T-helper 1 cell treated with Interleukin-12 subunit alpha and Interleukin-12 subunit beta and Interleukin-4 antibody, amounts not matched to agents 30 ng/mL and 1 ng/mL, for 36 hours (primary cell): Measurements from ENCODE around the gene SUPT4H1. TPM values are rescaled to one million over a fixed set of nuclear protein-coding genes. Genes with fewer than 3 reads are reported as not detected.

ENCODE experiments used
- intact Hi-C: fragments of 100-400 bp; cut with micrococcal nuclease; formaldehyde crosslinking; loops from one replicate; pipeline ENCODE4 v1.15.1; 2024
- total RNA-seq: library from RNA; stranded (reverse); gene quantifications from 2 replicates; pipeline ENCODE4 v1.2.3, GENCODE V29; 2022

Gene SUPT4H1
- total RNA-seq, 1 donor from 2014 or later = 83.1 TPM

DNA sequence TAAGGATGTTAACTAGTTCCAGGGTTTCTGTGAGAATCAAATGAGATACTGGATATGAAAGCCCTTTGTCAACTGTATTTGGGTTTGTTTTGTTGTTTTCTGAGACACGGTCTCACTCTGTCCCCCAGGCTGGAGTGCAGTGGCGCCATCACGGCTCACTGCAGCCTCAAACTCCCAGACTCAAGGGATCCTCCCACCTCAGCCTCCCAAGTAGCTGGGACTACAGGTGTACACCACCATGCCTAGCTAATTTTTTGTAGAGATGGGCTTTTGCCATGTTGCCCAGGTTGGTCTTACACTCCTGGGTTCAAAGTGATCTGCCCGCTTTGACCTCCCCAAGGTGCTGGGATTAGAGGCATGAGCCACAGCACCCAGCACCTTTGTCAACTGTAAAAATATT is 8.9 kb downstream of the SUPT4H1 start:
- intact Hi-C loops = loop anchor here (5.0 kb wide), 1 partner anchor 764 kb away; the partner anchor contains the start of gene TRIM37

DNA sequence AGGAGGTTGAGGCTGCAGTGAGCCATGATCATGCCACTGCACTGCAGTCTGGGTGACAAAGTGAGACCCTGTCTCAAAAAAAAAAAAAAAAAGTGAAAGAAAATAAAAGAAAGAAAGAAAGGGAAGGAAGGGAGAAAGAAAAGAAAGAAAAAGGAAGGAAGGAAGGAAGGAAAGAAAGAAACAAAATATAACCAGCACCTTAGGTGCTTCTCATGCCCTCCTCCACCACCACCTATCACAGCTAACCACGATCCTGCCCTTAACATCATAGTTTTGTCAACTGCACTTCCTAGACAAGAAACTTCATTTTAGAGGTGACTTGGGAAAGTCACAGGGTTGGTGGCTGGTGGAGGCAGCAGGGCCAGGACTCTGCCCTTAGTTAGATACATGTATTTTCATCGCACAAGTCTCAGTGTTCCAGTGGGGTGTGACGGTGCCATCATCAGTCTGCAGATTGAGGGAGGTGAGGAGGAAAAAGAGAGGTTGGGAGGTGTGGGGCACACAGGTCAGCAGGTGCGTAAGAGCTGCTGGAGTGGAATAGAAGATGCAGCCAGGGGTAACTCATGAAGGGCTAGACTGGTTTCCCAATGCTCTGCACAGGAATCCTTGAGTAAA is 10.0 kb downstream of the SUPT4H1 start:
- intact Hi-C loops = loop anchor here (5.0 kb wide), 1 partner anchor 765 kb away; the partner anchor contains the start of gene TRIM37

DNA sequence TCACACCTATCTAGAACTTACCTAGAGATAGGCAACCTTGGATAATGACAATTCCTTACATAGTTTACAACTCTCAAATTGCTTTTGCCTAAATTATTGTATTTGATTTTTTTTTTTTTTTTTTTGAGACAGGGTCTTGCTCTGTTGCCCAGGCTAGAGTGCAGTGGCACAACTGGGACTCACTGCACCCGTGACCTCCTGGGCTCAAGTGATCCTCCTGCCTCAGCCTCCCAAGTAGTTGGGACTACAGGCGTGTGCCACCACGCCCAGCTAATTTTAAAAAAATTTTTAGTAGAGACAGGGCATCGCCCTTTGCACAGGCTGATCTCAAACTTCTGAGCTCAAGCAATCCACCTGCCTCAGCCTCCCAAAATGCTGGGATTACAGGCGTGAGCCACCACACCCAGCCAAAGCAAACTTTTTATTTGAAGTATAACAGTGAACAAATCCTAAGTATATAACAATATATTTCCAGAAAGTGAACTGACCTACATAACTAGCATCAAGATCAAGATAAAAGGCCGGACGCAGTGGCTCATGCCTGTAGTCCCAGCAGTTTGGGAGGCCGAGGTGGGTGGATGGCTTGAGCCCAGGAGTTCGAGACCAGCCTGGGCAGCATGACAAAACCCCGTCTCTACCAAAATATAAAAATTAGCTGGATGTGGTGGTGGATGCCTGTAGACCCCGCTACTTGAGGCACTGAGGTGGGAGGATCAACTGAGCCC is 10.7 kb downstream of the SUPT4H1 start:
- intact Hi-C loops = loop anchor here (5.0 kb wide), 1 partner anchor 766 kb away; the partner anchor contains the start of gene TRIM37

DNA sequence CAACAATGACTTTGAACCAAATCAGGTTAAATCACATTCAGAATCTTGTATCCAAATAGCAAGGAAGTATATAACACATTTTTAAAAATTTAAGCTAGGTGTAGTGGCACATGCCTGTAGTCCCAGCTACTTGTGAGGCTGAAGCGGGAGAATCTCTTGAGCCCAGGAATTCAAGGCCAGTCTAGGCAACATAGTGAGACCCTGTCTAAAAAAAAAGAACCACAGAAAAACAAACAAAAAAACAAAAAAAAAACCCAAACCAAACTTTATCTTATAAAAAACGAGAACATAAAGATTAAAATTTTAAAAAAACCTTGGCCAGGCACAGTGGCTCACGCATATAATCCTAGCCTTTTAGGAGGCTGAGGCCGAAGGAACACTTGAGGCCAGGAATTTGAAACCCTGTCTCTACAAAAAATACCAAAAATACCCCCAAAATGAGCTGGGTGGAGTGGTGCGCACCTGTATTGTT is 11.6 kb downstream of the SUPT4H1 start:
- intact Hi-C loops = loop anchor here (5.0 kb wide), 1 partner anchor 767 kb away; the partner anchor contains the start of gene TRIM37

DNA sequence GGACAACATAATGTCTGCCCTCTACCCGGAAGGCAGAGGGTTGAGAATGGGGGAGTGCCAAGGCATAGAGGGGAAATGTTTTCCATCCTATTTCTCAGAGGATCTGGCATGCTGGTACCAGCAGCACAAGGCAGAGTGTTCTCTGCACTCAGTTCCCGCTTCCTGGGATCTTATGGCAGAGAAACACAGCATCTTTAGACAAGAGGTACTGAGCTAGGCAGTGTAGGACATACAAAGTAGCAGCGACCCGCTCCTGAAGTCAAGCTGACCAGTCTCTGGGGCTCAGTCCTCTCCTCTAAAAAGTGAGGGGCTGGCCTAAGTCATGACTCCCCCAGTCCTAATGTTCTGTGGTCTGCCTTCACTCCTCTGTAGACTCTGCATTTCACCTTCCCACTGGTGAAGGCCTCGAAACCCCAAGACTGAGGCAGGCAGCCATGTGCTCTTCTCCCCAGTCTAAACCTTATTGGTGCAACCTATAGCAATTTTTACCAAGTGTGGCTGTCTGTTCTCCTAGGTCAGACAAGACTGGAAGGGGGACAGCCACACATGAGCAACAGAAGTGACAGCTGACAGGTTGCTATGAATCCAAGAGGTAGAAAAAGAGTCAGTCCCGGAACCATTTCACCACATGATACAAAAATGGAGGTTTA is 12.1 kb downstream of the SUPT4H1 start:
- intact Hi-C loops = loop anchor here (2.0 to 10.0 kb wide), 11 partner anchors 13 to 1497 kb away; partner anchors contain the start of genes DHX40, DYNLL2, MSI2 and PRR11

DNA sequence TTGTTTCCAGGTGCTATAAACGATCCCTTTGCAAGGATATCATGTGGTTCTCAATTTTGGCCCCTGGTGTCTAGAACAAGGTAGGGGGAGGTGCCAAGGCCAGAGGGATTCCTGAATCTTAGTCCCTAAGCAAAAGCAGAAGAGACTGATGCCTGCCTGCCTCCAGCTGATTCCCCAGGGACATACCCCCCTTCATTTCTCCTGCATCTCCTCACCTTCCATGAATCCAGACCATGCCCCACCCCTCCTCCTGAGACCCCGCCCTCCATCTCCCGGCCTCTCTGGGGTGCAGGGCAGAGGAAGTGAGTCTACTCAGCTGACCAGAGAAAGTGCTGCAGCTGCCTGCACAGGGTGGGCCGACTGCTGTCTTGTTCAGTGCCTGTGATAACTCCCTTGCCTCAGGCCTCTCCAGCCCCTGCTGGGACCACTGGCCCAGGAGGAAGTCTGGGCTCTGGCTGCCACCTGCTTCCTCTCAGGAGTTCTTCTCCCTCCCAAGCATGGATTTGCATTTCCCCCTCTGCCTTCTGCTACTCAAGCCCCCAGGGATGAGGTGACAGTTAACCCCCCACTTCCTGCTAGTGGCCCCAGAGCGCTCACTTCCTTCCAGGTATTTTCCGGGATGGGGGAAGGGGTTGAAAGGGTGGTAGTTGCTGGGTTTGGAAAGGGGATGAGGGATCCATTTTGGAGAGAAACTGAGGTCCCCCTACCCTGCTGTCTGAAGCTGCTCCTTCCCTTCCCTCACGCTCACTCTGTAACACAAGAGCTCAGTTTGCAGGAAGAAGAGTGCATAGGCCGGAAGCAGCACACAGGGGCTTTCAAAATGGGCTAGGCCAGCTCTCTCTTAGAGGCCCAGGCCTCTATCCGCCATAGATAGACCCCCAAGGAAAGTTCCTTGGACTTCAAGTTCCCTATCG is 12.9 kb downstream of the SUPT4H1 start:
- intact Hi-C loops = loop anchor here (1.0 to 10.0 kb wide), 13 partner anchors 10 to 1498 kb away; partner anchors contain the start of genes DHX40, DYNLL2, MSI2 and PRR11

DNA sequence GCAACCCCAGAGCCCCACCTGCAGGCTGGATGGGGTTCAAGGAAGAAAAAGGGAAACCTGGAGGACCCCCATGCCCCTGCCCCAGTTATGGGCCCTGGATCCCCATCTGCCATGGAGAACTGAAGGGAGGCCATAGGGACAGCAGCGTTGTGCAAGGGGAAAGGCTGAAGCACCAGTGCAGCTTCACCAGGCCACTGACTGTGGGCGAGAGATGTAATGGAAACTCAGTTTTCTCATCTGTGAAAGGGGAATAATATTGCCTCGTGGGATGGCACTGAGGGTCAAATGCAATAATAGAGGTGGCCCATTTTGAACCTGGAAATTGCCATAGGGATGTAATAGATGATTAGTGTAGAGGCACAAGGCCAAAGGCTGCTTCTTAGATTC is 13.6 kb downstream of the SUPT4H1 start:
- intact Hi-C loops = loop anchor here (1.0 to 10.0 kb wide), 13 partner anchors 9 to 1499 kb away; partner anchors contain the start of genes DHX40, DYNLL2, MSI2 and PRR11

DNA sequence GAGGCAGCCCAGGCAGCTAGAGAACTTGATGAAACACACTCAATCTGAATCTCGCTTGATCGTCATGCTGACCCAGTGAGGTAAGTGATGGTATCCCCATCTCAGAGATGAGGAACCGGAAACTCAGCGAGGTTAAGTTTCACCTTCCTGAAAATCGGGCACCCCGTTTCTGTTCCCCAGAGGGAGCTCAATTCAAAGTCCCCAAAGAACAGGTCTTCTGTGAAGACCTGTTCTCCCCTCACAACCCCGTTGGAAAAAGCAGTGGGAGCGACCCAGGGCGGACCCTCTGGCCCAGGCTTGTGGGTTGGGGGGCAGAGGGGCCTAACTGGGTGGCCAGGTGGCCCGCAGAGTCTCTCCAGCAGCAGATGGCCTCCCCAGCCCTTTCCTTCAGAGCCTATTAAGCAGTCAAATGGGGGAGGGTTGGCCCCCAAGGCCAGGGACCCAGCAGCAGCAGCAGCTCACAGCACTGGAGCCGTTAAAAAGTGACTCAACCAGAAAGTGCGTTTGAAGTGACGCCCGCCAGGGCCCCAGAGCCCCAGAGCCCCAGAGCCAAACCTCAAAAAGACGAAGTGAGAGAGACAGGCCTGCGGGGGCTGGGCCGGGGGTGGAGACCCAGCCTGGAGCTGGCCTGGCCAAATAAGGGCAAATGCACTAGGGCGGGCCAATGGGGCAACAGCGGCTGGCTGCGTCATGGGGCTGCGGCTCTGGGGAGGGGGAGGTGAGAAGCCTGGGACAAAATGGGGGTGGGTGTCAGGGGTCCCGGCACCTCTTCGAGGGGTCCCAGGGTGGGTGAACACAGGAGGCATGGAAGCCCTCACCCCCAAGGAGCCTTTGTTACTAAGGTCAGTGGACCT is 14.2 kb downstream of the SUPT4H1 start:
- intact Hi-C loops = loop anchor here (1.0 to 10.0 kb wide), 13 partner anchors 9 to 1499 kb away; partner anchors contain the start of genes DHX40, DYNLL2, MSI2 and PRR11

DNA sequence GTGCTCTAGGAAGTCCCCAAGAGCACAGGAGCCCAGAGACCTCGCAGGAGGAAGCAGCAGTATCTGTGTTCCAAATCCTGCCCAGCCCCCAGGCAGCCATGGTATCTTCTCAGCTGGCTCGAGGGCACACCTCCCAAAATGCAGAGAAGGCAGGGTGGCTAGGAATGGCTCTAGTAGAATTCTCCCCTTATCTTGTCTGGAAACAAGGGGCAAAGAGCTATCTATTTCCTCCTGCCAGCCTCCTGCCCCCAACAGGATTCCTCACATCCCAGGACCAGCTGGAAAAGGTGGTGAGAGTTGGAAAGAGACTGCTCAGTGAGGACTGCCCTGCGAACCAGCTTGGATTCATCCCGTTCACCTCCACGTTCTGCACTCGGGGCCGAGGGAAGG is 14.8 kb downstream of the SUPT4H1 start:
- intact Hi-C loops = loop anchor here (5.0 to 10.0 kb wide), 9 partner anchors 255 to 1500 kb away; partner anchors contain the start of genes DHX40, DYNLL2, MSI2 and PRR11

DNA sequence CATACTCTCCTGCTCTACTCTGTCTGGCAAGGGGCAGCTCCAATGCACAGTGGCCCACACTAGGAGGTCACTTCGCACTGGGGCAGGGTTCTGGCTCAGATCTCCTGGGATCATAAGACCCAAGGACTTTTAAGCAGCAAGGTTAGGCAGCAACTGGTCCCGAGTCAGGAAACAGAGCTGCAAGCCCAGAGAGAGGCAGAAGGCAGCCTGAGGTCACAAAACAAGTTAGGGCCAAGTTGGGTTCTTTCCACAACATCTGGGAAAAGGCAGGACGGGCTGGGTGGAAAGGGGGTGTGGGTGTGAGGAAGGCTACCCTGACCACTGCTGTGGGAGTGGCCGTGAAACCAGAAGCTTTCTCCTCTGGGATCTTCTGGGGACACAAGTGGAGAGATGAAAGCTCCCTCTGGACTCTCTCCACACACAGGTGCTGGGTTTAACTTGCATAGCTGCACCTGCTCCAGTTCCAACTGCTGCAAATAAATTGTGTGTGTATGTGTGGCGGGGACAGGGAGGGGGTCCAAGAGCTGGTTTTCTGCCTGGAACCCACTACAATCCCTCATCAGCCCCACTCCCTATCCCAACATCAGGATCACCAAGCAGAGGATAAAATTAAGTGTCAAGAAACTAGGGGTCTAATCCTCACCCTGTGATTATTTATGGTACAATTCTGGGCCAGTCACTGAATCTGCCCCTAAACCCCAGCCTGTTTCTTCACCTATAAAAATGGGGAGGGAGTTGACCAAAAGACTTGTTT is 15.4 kb downstream of the SUPT4H1 start:
- intact Hi-C loops = loop anchor here (1.0 to 10.0 kb wide), 10 partner anchors 8 to 1501 kb away; partner anchors contain the start of genes DHX40, DYNLL2, MSI2 and PRR11

DNA sequence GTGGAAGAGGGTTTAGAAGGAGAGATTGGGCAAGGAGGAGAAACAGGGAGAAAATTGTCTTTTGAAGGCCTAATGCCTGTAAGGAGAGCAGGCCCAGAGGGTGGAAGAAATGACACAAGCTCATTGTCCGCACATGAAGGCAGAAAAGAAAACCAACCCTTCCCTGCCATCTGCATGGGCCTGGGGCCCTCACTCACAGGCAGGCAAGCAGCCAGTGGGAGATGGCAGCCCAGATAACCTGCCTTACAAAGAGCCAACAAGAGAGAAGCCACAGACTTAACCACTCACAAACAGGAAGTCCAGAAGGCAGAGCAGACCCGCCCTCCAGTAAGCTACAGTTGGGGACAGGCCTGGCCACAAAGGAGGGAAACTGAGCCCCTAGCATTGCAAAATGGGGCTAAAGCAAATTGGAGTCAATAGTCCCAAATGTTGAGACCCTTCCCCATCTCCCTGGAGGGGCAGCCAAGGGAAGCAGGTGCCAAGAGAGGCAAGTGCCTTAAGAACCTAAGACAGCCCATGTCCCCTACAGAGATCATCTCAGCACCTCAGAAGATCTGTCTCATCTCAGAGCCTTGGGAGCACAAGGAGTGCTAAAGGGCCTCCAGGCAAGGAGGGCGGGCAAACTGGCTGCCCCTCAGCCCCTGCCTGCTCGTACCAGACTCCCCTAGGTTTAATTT is 16.1 kb downstream of the SUPT4H1 start:
- intact Hi-C loops = loop anchor here (1.0 to 10.0 kb wide), 10 partner anchors 8 to 1501 kb away; partner anchors contain the start of genes DHX40, DYNLL2, MSI2 and PRR11

DNA sequence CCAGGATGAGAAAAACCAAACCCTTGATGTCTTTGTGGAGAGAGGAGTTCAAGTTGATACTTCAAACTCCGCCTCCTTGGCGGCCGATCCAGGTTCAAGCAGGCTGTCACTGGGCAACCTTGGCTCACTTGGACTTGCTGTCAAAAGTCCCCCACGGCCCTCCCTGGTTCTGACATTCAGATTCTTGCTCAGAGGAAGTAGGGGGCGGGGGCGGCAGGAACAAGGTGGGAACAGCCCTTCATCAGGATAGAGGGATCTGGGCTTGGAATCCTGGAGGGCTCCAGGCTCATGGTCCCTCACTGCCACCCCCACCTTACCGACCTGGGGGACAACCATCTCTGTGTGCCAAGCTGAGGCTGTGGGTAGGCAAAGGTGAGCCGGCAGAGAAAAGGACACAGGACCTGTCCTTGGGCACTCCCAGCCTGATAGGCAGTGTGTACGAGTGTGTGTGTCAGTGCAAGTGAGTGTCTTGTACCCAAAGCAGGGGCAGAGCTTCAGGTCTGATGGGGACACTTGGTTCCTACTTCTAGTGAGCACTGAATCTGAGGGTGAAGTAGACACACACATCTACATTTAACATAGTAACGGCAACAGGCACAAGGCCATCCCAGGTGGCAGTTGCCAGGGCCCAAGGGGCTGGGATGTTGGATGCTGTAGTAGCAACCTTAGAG is 16.8 kb downstream of the SUPT4H1 start:
- intact Hi-C loops = loop anchor here (5.0 to 10.0 kb wide), 9 partner anchors 253 to 1502 kb away; partner anchors contain the start of genes DHX40, DYNLL2, MSI2 and PRR11

DNA sequence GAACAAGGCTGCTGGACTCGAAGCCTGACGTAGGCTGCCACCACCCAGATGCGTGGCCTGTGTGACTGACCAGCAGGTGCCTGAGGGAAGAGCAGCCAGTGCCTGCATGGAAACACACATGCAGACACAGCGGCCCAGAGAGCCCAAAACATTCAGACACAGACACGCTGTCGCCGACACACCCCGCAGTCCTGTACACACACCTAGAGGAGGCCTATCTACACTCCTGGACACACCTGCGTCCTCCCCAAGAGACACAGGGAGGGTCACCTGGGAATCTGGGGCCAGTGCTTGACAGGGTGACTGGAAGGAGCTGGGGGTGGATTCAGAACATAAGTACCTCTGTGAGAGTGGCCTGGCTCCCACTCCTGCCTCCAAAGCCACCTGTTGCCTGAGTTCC is 17.3 kb downstream of the SUPT4H1 start:
- intact Hi-C loops = loop anchor here (5.0 to 10.0 kb wide), 10 partner anchors 252 to 1503 kb away; partner anchors contain the start of genes DHX40, DYNLL2, MRPS23 and MSI2

DNA sequence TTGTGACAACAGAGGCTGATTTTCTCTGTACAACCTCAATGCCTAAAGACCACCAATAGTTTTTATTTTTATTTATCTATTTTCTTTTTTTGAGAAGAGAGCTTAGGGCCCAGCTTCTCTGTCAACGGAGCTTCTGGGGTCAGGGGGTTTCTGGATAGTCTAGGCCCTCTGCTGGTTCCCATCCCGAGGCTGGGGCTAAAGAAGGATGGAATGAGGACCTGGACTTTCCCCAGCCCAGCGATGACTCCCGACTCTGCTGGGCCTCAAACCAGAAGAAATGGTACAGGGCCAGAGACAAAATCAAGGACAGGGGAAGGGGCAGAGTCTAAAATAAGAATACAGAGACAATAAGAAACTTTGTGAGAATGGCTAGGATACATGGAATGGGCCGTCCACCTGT is 17.7 kb downstream of the SUPT4H1 start:
- intact Hi-C loops = loop anchor here (5.0 to 10.0 kb wide), 3 partner anchors 482 to 1231 kb away; partner anchors contain the start of genes DHX40 and MRPS23

DNA sequence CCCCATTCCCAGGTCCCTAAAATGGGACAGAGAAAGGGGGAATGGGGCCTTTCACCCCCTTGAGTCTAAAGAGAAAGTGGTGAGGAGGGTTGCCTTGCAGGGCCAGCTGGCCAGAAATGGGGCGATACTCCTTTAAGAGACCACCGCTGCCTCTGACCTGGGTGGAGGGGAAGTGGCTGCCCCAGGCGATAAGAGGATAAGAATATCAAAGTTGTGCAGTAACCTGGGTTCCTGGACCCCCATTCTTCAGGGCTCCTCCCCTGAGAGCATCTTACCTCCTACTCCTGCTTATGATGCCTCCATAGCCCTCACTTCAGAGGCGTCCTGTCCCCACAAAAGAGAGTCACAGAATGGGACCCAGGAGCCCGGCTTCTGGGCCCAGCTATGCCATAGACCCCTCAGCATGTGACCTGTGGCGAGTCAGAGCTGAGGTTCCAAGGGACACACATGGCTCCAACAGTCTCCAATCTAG is 18.2 kb downstream of the SUPT4H1 start:
- intact Hi-C loops = loop anchor here (2.0 to 10.0 kb wide), 5 partner anchors 185 to 1285 kb away; partner anchors contain the start of genes CLTC, DHX40 and MRPS23
